ENCODE results near the gene OR52E4.

OR52E4 gene

DNA sequence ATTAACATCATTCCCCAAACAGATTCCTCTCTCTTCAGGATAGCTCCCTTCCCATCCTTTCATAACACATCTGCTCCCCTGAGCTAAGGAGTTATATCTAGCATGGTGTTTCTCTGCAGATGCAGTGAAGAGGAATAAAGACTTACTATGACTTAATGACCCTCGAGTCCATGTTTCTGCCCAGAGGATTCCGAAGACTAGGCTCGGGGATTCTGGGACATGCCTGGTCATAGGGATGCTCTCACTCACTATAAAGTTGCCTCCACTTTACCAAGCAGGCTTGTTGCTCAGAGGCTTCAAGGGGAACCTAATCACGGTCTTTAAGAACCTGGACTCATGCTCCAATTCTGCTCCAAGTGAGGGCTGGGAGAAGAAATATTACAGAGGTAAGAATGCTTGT is at the start of gene OR52E4:
TSS of gene OR52E4 (plus strand) at position 301 of the 400 bp plus-strand sequence. CDS start 3,664 bp downstream, outside the sequence.
- DNase-seq: no peak

DNA sequence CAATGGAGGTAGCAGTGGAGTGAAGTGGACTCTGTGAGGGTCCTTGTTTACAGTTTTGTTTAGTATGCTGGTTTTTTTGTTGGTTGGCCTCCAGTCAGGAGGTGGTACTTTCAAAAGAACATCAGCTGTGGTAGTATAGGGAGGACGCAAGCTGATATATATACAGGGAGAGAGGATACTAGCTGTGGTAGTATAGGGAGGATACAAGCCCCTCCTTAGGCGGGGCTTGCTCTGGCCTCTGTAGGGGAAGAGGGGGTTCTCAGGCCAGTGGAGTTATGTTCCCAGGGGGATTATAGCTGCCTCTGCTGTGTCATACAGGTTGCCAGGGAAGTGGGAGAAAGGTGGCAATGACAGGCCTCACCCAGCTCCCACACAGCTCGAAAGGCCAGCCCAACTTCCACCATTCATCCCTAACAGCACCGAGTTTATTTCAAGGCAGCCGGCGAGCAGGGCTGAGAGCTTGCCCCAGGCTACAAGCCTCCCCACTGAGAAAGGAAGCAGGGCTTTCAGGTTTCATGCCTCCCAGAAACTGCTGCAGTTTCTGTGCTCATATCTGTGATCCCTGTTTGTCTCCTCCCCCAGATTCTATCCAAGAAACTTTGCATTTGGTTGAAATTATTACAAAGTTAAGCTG is 49.1 kb upstream of the OR52E4 start:
- DNase-seq: no peak

DNA sequence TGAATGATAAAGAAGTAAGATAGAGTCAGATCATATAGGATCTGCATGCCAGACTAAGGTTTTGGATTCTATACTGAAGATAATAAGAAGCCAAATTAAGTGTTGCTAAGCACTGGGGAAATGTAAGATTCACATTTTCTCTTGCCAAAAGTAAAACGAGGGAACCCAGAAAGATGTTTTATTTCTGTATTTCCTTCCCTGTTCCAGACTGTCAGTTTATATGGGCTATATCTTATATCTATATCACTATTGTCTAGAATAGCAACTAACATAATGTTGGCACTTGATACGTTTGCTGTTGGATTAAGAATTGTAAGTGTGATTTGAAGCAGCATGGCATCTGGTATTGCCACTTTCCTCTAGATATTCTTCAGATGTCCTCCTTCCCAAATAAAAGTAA is 47.0 kb upstream of the OR52E4 start:
- DNase-seq: no peak

DNA sequence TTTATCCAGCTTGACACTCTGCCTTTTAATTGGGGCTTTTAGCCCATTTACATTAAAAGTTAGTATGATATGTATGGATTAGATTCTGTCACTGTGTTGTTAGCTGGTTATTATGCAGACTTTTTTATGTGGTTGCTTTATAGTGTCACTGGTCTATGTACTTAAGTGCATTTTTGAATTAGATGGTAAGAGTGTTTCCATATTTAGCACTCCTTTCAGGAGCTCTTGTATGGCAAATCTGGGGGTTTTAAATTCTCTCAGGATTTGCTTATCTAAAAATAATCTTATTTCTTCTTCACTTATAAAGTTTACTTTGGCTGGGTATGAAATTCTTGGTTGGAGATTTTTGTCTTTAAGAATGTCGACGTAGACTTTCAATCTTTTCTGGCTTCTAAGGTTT is 42.7 kb upstream of the OR52E4 start:
- no peak for DNase-seq

DNA sequence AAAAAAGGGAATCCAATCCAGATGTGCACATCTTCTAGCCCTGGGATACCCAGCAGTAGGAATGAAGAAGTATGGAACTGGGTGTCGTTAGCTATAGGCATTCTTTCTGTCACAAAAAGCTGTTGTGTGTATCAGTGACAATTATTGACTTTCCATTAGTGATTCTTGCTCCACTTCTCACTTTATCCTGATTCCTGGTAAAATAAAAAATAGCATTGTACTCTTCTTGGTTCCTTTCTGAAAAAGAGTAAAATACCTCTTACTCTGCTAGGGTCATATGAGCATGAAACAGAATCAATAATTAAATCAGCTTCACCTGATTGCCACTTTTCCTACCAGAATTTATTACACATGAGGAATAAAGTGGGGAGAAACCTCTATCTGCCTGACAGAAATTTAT is 38.6 kb upstream of the OR52E4 start, which contains the start of gene OR52E6:
TSS of gene OR52E6 (minus strand) at position 101 of the 400 bp plus-strand sequence. CDS start at position 101, 0 bp downstream.
- DNase-seq: no peak

DNA sequence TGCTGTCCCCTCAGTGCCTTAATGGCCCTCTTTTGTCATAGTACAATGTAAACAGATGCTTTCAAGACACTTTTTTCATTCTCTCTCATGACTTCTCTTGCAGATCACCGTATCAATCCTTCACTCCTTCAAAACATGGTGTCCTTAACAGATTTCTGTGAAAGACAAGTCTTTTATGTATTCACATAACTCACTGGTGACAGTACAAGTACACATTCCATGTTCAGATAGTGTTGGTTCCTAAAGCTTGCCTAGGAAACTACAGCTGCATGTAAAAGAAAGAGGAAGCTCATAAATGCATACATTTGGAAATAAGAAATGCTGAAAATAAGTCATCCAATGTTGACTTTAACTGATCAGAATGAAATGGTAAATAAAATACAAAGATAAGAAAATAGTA is 33.7 kb upstream of the OR52E4 start:
- DNase-seq: no peak

DNA sequence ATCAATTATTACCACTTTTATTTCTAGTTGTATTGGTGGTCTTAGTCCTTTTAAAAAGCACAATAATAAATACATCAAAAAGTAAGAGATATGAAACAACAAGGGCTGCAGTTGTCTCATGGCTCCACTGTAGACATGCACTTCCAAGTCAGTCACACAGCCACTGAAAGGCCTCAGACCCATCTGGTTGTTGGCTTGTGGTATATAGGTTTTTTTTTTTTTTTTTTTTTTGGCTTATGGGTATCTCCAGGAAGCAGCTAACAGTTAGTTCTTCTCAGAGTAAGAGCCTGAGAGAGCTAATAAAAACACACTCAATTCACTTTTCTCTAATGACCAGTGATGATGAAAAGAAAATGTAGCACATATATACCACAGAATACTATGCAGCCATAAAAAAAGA is 32.7 kb upstream of the OR52E4 start:
- no peak for DNase-seq

DNA sequence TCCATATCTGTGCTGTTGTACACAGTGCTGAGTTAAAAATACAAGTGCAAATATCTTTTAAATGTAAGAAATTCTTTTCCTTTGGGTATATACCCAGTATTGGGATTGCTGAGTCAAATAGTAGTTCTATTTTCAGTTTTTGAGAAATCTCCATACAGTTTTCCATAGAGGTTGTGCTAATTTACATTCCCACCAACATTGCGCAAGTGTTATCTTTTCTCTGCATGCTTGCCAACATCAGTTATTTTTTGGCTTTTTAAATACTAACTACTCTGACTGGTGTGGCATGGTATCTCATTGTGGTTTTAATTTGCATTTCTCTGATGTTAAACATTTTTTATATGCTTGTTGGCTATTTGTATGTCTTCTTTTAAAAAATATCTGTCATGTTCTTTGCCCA is 29.4 kb upstream of the OR52E4 start:
- no peak for DNase-seq

DNA sequence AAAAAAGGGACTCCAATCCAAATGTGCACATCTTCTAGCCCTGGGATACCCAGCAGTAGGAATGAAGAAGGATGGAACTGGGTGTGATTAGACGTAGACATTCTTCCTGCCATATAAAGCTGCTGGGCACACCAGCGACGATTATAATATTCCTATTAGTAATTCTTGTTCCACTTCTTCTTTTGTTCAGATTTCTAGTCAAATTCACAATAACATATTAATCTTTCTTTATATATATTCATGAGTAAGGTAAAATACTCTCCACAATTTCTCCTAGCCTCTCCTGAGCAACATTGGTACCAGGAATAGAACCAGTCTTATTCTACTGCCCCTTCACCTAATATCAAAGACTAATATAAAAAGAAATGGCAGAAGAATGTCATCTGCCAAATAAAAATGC is 22.8 kb upstream of the OR52E4 start, which contains the start of gene OR52E8:
TSS of gene OR52E8 (minus strand) at position 101 of the 400 bp plus-strand sequence. CDS start at position 101, 0 bp downstream.
- no peak for DNase-seq

DNA sequence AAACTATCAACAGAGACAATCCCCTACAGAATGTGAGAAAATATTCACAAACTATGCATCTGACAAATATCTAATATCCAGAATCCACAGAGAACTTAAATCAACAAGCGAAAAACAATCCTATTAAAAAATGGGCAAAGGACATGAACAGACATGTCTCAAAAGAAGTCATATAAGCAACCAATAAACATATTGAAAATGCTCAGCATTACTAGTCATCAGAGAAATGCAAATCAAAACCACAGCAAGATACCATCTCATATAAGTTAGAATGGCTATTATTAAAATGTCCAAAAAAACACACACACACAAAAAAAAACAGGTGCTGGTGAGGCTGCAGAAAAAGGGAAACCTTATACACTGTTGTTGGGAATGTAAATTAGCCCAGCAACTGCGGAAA is 14.6 kb upstream of the OR52E4 start:
- DNase-seq: no peak

DNA sequence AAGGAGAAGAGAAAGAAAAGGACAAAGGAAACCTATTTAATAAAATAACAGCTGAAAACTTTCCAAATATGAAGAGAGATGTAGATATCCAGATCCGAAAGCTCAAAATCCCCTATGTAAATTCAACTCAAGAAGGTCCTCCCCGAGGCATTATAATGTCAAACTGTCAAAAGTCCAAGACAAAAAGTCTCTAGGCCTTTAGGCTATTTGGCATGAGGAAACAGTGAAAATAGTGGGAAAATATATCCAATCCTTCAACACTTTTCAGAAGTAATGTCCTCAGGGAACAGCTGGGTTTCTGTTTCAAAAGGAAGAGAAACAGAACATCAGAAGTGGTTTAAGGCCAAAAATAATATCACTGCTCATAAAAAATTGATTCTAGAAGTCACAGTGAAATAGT is 1.9 kb upstream of the OR52E4 start:
- DNase-seq: no peak

DNA sequence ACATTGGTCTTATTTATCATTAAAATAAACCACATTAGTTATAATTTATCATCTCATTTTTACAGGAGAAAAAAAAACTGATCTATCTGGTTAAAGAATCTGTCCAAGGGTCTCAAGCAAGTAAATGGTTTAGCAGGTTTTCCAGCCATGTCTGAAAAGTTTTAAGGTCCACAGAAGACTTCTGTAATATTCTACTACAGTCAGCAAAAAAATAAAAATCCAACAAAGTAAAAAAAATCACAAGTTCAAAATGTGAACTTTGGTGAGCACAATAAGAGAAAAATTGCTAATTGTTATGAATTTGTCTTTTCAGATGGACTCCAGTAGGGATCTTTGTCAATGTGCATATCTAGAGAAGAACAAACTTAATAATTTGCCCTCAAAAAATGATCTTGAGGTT is 1.3 kb downstream of the OR52E4 start:
- DNase-seq: no peak

DNA sequence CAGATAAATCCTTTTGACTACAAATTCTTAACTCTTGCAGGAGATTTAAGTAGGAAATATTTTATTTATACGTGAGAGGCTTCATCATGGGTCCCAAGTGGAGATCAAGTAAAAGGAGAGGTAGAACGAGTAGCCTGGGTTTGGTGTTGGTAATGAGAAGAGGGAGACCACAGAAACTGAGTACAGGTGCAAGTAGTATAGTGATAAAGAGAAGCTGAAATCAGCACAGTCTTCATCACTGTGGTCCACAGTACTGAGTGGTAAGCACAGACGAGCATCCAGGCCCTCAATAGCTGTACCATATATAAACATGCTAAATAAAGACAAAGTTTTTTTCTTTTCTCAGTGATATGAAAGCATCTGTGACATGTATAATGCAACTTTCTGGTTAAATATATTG is 6.7 kb downstream of the OR52E4 start:
- DNase-seq: no peak

DNA sequence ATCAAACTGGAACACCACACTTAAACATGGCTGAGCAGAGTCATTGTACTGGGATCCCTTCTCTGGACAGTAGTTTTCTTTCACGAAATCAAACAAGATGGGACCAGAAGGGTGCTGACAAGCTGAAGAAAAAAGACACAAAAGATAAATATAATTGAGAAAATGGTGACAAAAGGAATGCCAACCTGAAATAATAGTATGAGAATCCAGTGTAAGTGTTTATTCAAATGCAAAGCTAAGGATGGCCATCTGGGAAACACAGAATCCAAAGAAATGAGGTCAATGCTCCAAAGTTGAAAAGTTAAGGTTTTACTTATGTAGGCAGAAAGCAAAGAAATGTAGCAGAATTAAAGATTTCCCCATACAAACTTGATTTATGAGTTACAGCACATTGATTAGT is 7.2 kb downstream of the OR52E4 start:
- DNase-seq: no peak

DNA sequence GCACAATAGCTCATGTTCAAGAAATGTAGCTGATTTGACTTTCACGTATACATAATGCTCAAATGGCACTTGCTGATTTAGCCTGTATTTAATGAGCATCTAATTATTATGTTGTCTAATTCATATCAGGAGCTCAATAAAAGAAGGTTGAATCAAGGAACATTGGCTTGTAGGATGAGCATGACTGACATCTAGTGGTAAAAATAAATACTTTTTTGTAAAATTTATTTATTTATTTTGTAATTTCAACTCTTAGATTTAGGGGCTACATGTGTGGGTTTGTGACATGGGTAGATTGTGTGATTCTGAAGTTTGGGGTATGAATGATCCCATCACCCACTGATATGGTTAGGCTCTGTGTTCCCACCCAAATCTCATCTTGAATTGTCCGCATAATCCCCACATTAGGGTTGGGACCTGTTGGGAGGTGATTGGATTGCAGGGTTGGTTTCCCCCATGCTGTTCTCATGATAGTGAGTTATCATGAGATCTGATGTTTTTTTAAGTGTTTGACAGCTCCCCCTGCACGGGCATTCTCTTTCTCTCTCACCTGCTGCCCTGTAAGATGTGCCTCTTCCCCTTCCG is 10.9 kb downstream of the OR52E4 start:
- DNase-seq: no peak

DNA sequence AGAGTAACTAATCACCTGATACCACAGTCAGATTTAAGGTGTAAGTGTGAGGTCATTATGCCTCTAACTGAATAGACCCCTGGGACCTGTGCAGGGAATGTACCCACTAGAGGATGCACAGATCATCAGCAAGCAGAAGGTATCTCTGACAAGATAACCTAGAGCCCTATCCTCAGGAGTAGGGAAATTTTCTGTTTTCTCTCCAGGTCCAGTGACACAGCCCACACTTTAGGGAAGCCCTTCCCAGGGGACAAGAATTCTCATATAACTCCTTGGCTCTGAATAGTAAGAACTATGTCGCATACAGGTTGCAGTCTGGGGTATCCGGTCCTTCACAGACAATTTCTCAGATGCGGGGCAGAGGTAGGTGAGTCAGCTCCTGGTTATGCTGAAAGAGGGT is 12.5 kb downstream of the OR52E4 start, which contains the start of gene OR52E5:
TSS of gene OR52E5 (plus strand) at position 301 of the 400 bp plus-strand sequence. CDS start 7,569 bp downstream, outside the sequence.
- DNase-seq: no peak

DNA sequence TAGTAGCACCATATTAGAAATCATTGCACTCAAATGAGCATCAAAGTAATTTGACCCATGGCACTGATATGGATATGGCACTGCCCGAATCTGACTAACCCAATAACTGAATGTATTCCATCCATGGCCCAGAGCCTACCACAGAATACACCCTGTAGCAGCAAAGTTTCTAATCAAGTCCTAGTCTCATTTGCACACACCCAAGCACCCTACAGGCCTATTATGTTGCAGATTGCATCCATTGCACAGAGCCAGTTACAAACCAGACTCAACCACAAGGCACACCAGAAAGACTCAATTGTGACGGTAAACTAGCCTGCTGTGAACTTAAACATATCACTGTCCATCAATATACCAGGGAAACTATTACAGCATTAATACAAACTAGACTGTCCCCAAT is 19.1 kb downstream of the OR52E4 start:
- DNase-seq: no peak

DNA sequence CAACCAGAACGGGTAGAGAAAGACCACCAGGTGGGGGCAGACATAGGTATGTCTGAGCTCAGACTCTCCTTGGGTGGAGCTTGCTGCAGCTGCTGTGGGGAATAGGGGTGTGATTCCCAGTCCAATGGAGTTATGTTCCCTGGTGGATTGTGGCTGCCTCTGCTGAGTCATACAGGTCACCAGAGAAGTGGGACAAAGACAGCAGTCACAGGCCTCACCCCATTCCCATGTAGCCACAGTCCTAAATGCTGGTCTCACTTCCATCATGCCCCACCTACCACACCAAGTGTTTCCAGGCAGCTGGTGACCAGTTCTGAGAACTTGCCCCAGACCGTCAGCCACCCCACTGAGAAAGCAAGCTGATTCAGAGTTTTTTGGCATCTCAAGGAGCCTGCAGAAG is 30.1 kb downstream of the OR52E4 start:
- DNase-seq: no peak

DNA sequence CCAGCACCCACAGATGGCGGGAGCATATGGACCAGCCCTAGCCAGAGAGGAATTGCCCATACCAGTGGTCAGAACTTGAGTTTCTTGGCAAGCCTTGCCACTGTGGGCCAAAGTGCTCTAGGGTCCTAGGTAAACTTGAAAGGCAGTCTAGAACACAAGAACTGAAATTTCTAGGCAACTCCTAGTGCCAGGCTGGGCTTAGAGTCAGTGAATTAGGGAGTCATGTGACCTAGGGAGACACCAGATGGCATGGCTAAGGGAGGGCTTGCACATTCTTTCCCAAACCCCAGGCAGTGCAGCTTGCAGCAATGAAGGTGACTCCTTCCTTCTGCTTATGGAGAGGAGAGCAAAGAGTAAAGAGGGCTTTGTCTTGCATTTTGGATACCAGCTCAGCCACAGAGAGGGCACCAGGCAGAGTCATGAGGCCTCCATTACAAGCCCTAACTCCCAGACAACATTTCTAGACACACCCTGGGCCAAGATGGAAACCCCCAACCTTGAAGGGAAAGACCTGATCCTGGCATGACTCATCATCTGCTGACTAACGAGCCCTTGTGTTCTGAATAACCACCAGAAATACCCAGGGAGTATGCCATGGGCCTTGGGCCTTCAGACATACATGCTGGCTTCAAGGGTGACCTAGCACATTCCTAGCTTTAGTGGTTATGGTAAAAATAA is 42.5 kb downstream of the OR52E4 start:
- DNase-seq: no peak

DNA sequence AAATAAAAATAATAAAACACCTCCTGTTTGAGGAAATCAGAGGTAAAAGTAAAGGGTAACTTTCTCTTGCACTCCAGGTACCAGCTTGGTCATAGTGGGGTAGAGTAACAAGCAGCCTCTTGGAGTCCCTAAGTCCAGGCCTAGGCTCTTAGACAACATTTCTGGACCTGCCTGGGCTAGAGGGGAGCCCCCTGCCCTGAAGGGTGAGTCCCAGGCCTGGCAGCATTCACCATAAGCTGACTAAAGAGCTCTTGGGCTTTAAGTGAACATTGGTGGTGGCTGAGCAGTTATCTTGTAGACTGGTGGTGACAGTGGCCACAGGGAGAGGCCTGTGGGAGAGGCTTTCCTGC is 43.0 kb downstream of the OR52E4 start:
- no peak for DNase-seq

DNA sequence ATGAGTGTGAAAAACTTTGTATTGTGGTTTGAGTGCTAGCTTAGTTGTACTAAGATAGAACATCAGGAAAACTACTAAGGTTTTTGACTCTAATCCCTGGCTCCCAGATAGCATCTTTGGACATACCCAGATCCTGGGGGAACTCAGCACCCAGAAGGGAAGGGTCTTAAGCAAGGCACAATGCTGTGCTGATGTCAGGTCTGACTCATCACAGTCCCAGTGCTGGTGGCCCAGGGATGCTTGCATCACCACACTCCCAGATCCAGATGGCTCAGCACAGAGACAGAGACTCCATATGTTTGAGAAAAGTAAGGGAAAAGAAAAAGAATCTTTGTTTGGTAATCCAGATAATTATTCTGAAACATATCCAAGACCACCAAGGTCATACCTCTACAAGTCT is 43.4 kb downstream of the OR52E4 start:
- DNase-seq: no peak

DNA sequence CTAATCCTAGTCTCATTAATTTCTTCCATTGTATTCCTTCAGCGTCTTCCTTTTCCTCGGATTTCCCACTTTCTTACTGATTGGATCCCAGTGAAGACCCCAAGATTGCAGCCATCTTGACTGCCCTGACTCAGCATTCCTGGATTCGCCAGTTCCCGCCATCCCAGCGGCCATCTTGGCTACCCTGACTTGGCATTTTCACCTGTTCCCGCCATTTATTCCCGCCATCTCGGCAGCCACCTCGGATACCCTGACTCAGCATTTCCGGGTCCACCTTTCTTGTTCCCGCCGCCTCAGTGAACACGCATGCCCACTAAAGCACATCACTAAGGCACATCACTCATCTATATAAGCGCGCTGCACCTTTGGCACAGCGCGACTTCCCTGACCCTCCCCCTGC is 47.8 kb downstream of the OR52E4 start:
- DNase-seq: no peak

DNA sequence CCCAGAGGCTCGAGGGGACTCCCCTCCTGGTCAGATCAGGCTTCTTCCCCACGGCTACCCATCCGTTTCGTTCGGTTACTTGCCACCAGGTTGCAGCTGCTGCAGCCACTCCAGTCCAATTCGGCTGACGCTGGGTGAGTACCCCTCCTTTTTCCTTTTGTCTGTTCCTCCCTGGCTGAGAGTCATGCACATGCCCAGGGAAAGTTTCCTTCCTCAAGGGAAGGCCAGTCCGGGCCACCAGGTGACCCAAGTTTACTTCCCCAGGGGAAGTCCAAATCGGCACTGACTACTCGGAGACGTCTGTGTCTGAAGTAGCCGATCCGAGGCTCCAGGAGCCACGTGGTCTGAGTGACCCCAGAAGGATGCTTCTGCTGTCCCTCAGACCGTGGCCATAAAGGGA is 48.4 kb downstream of the OR52E4 start:
- no peak for DNase-seq

Measured in right forelimb (tissue), 1 donor.